ENCODE results near the gene MCOLN2. TPM values are rescaled to one million over a fixed set of nuclear protein-coding genes. Genes with fewer than 3 reads are reported as not detected.

MCOLN2 gene
- total and polyA plus RNA-seq, 2 of the 8 experiments (the other 6 are each of a cell fraction or from before 2014, with no cell fraction given): 1.7 to 6.1 TPM

GRCh38 chr1:84967666-84968065 is 29.2 kb downstream of the MCOLN2 start:
- Histone ChIP-seq H4K5ac (ENCODE audit: insufficient read length, low read depth, low read length) (no peak overlapping the region), H3K9me3 (ENCODE audit: insufficient read depth in 2 of 2, low read depth in 1 of 2, low read length in 1 of 2) (no peaks in the 10 kb centered on the region; a peak in 1 of 4 replicates), H3K9ac (replicated peaks in 1 of 4; ENCODE audit: extremely low read depth in 1 of 4, low read depth in 3 of 4, low read length in 3 of 4) (no peak overlapping the region), H2BK20ac (ENCODE audit: low read length) (no peak overlapping the region), H3K79me1 (ENCODE audit: low read depth, low read length) (no peaks in the 10 kb centered on the region), H2BK120ac (replicated peaks; ENCODE audit: low read depth, low read length) (no peak overlapping the region), H3K18ac (ENCODE audit: extremely low read depth, low read length) (no peak overlapping the region), H3K79me2 (ENCODE audit: control insufficient read depth in 1 of 2, insufficient read depth in 2 of 2, low read length in 2 of 2) (no peaks in the 10 kb centered on the region), H3K56ac (replicated peaks; ENCODE audit: insufficient read length, low read depth, low read length) (no peak overlapping the region), H4K20me1 (replicated peaks in 1 of 2; ENCODE audit: control insufficient read depth in 1 of 2, insufficient read depth in 2 of 2, low read length in 2 of 2) (no peaks in the 10 kb centered on the region), H3K4me2 (ENCODE audit: insufficient read depth in 1 of 2, low read depth in 2 of 2, low read length in 2 of 2) (no peak overlapping the region), H2BK15ac (ENCODE audit: low read length) (no peak overlapping the region), H3K23me2 (ENCODE audit: low read depth, low read length) (no peaks in the 10 kb centered on the region), H3K4me3 (ENCODE audit: extremely low read depth in 1 of 4, insufficient read depth in 2 of 4, low read depth in 3 of 4, low read length in 4 of 4) (no peak overlapping the region), H3K23ac (ENCODE audit: insufficient read length) (no peak overlapping the region), H2BK5ac (ENCODE audit: low read depth, low read length) (no peak overlapping the region), H2AK5ac (ENCODE audit: low read depth, low read length) (no peak overlapping the region), H3K27me3 (replicated peaks in 1 of 4; ENCODE audit: control insufficient read depth in 3 of 4, extremely low read depth in 1 of 4, insufficient read depth in 3 of 4, low read length in 3 of 4) (no peaks in the 10 kb centered on the region), H3K4me1 (replicated peaks in 1 of 4; ENCODE audit: control insufficient read depth in 3 of 4, insufficient read depth in 4 of 4, low read length in 3 of 4) (no peaks in the 10 kb centered on the region), H4K8ac (ENCODE audit: extremely low read depth, insufficient read depth, low read length) (no peak overlapping the region), H4K91ac (replicated peaks; ENCODE audit: insufficient read length, low read length) (no peak overlapping the region), H2AFZ (ENCODE audit: low read length) (no peak overlapping the region), H3K36me3 (ENCODE audit: control insufficient read depth in 2 of 4, insufficient read depth in 4 of 4, low read length in 3 of 4) (no peaks in the 10 kb centered on the region), H3K27ac (ENCODE audit: low read depth, low read length) (no peak overlapping the region), H2BK12ac (ENCODE audit: low read depth, low read length) (no peak overlapping the region), H3K4ac (replicated peaks; ENCODE audit: insufficient read length, low read depth, low read length) (no peak overlapping the region), H3K14ac (ENCODE audit: insufficient read length) (no peak overlapping the region)
- TF ChIP-seq NANOG (IDR thresholded peaks at IDR 0.05; ENCODE audit: insufficient read depth, low read depth, low read length, poor library complexity, severe bottlenecking) (no peak), SUZ12 (IDR thresholded peaks at IDR 0.05; ENCODE audit: low read length) (no peak), CBX5 (IDR thresholded peaks at IDR 0.05; ENCODE audit: low read depth, low read length) (no peak), NRF1 (IDR thresholded peaks at IDR 0.05; ENCODE audit: low read depth, low read length) (no peak), CEBPB (IDR thresholded peaks at IDR 0.05; ENCODE audit: low read depth, low read length) (no peak), HDAC2 (IDR thresholded peaks at IDR 0.05; ENCODE audit: borderline replicate concordance in 1 of 2, low read depth in 2 of 2, low read length in 2 of 2) (no peak), BRCA1 (IDR thresholded peaks at IDR 0.05; ENCODE audit: low read depth, low read length) (no peak)
- FAIRE-seq (no peak), DNase-seq (ENCODE audit: low read depth in 1 of 2, low spot score in 2 of 2) (no peak)
- ChIA-PET CTCF (ENCODE audit: partially characterized antibody) (no interaction called here), POLR2A (ENCODE audit: partially characterized antibody) (no interaction called here)
- WGBS, 2 experiments (ENCODE audit: extremely low coverage in 1 of 2, insufficient coverage in 1 of 2, insufficient read length in 1 of 2, insufficient replicate concordance in 2 of 2, low coverage in 1 of 2, low lambda C conversion rate in 2 of 2, missing lambda C conversion rate in 1 of 2): 89% methylated on average over 1 of the region's 1 CpG; no CpG with 5 or more reads in 1 of the 2 experiments

All from H1 (cell line).